BE2C (cell line): Measurements from ENCODE around the gene TPRKB.
A peak's percentile ranks its signal among the peaks of the same experiment; 100 is the strongest.

Experiments used
- DNase-seq: peaks from one replicate; pipeline ENCODE4 v3.0.0-alpha.2; 2020
- H3K27me3 ChIP-seq: fragments of 250-450 bp; sonication (Bioruptor Pico); 2 replicates; pipeline ENCODE4 v1.5.1; 2020; ENCODE audit warnings: mild to moderate bottlenecking
- H3K36me3 ChIP-seq: fragments of 250-450 bp; sonication (Bioruptor Pico); 2 replicates; pipeline ENCODE4 v1.5.1; 2020; ENCODE audit warnings: mild to moderate bottlenecking
- H3K4me1 ChIP-seq: fragments of 250-450 bp; sonication (Bioruptor Pico); 2 replicates; pipeline ENCODE4 v1.5.1; 2020
- H3K4me3 ChIP-seq: 2 replicates; pipeline ENCODE4 v1.5.1; 2011; ENCODE audit warnings: low read depth, low read length
- H3K9me3 ChIP-seq: fragments of 250-450 bp; sonication (Bioruptor Pico); 2 replicates; pipeline ENCODE4 v1.5.1; 2020
- CTCF ChIP-seq: IDR thresholded peaks from 2 replicates; pipeline ENCODE4 v1.5.1; 2012; ENCODE audit warnings: mild to moderate bottlenecking, low read depth, low read length

TPRKB gene

GRCh38 chr2:73746015-73746876 lies 9.1 kb upstream of the TPRKB start:
- no peak overlapping the region for H3K4me3 ChIP-seq
- H3K27me3 ChIP-seq = no peaks in the 10 kb centered on the region
- H3K9me3 ChIP-seq = no peaks in the 10 kb centered on the region
- no peak for TF ChIP-seq CTCF
- DNase-seq = no peak
- H3K36me3 ChIP-seq = no peaks in the 10 kb centered on the region
- H3K4me1 ChIP-seq = no peaks in the 10 kb centered on the region

- H3K27me3 ChIP-seq = no peaks in the 10 kb centered on the region
- H3K4me3 ChIP-seq = no peak overlapping the region
- H3K9me3 ChIP-seq = no peaks in the 10 kb centered on the region
- H3K36me3 ChIP-seq = no peaks in the 10 kb centered on the region
- TF ChIP-seq CTCF = no peak
- H3K4me1 ChIP-seq = no peaks in the 10 kb centered on the region
- DNase-seq = no peak
Measured at GRCh38 chr2:73740767-73741166, 3.6 kb upstream of the TPRKB start.

- H3K4me3 ChIP-seq = no peak overlapping the region
- no peaks in the 10 kb centered on the region for H3K4me1 ChIP-seq
- DNase-seq = no peak
- TF ChIP-seq CTCF = no peak
- no peaks in the 10 kb centered on the region for H3K36me3 ChIP-seq
- H3K9me3 ChIP-seq = no peaks in the 10 kb centered on the region
- no peaks in the 10 kb centered on the region for H3K27me3 ChIP-seq
Measured at GRCh38 chr2:73739101-73739500, 2.0 kb upstream of the TPRKB start.

GRCh38 chr2:73736378-73736777 lies 767 bp downstream of the TPRKB start:
- Histone ChIP-seq H3K36me3 (no peaks in the 10 kb centered on the region), H3K4me3 (peak overlapping the region; percentile 78), H3K9me3 (no peaks in the 10 kb centered on the region), H3K27me3 (no peaks in the 10 kb centered on the region), H3K4me1 (no peaks in the 10 kb centered on the region)
- TF ChIP-seq CTCF = no peak
- no peak for DNase-seq

- Histone ChIP-seq H3K36me3 (no peaks in the 10 kb centered on the region), H3K9me3 (no peaks in the 10 kb centered on the region), H3K27me3 (no peaks in the 10 kb centered on the region), H3K4me1 (no peaks in the 10 kb centered on the region), H3K4me3 (no peak overlapping the region)
- DNase-seq = no peak
- no peak for TF ChIP-seq CTCF
Measured at GRCh38 chr2:73730810-73731209, 6.3 kb downstream of the TPRKB start.

GRCh38 chr2:73728711-73729110 lies 8.4 kb downstream of the TPRKB start:
- TF ChIP-seq CTCF = no peak
- DNase-seq = no peak
- no peak overlapping the region for H3K4me3 ChIP-seq
- no peaks in the 10 kb centered on the region for H3K27me3 ChIP-seq
- no peaks in the 10 kb centered on the region for H3K4me1 ChIP-seq
- no peaks in the 10 kb centered on the region for H3K9me3 ChIP-seq
- no peaks in the 10 kb centered on the region for H3K36me3 ChIP-seq
